ENCODE data around the gene SMIM36.
"Not testable (repeated sequence)": the region's sequence is repeated elsewhere in the genome, so short reads cannot be mapped to it uniquely, and the experiment has no call there.

SMIM36 gene

GRCh38 chr17:55433029-55433628, 78.1 kb downstream of the SMIM36 start:
- no peak for DNase-seq

GRCh38 chr17:55432358-55433028, 78.8 kb downstream of the SMIM36 start:
- peak; percentile 46 for DNase-seq

GRCh38 chr17:55431914-55432313, 79.3 kb downstream of the SMIM36 start:
- DNase-seq: not testable (repeated sequence)

DNA sequence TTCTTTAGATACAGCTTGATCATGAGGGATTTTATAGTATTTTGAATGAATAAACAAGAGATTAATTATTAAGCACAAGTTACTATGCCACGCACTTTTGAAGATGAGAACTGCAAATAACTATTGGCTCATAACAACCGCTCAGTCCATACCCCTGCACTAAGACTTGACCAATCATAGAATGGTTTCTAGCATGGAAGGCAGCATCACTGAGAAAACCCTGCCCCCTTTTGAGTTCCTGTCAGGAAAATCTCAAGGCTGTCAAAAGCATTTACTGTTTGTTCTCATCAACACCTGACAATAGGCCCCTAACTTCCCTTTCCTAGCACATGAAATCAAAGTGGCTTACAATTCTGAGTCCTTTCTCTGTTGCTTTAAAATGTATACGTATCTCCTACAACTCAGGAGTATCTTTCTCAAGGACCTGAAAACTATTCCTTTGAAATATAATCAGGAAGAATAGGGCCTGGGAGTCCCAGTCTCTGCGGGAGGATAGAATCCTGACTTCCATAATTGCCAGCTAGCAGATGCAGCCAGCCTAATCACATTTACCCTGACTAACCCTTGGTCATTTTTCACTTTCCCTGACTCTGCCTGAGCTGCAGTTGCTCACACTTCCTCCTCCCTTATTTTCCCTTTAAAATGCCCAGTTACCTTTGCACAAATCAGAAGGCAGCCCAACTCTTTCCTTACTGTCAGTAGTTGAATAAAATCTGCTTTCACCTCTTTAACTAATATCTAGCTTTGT, 80.5 kb downstream of the SMIM36 start:
- no peak for DNase-seq

GRCh38 chr17:55427587-55427882, 83.7 kb downstream of the SMIM36 start:
- no peak for DNase-seq

- DNase-seq: no peak
Measured at GRCh38 chr17:55426851-55427586, 84.2 kb downstream of the SMIM36 start.

- no peak for DNase-seq
Measured at GRCh38 chr17:55424893-55425540, 86.2 kb downstream of the SMIM36 start.

DNA sequence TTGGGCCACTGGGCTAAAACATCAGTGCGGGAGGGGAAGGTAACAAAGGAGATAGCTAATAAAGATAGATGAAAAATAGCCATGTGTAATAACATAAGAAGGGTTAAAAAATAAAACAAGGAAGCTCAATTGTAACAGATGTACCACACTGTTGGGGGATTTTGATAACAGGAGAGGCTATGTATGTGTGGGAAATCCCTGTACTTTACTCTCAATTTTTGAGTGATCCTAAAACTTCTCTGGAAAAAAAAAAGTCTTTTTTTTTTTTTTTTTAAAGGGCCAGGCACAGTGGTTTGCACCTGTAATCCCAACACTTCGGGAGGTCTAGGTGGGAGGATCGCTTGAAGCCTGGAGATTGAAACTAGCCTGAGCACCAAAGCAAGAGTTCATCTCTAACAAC, 87.7 kb downstream of the SMIM36 start:
- DNase-seq: no peak

- not testable (repeated sequence) for DNase-seq
Measured at GRCh38 chr17:55422828-55423164, 88.5 kb downstream of the SMIM36 start.

GRCh38 chr17:55421179-55421934, 89.9 kb downstream of the SMIM36 start, which contains the start of gene MMD:
Gene MMD (minus strand): TSS chr17:55421835. CDS start chr17:55421695, 140 bp downstream.
- DNase-seq: no peak

DNA sequence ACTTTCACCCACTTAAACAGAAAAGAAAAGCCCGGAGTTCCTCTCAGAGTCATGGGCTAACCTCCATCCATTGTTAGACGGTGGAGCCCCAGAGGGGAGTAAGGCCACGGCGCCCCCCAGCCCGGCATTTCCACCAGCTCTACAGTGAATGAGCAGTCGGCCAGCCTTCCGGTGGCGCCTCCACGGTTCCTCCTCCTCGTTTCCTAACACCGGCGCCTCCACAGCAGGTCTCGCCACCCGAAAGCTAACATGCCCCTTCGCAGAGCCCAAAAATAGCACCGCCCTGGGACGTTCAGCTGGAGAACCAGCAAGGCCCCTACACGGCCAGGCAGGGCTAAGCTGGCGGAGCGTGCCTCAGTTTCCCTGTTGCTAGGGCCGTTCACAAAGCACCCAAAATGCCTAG, 90.5 kb downstream of the SMIM36 start:
- DNase-seq: peak; percentile 26

DNA sequence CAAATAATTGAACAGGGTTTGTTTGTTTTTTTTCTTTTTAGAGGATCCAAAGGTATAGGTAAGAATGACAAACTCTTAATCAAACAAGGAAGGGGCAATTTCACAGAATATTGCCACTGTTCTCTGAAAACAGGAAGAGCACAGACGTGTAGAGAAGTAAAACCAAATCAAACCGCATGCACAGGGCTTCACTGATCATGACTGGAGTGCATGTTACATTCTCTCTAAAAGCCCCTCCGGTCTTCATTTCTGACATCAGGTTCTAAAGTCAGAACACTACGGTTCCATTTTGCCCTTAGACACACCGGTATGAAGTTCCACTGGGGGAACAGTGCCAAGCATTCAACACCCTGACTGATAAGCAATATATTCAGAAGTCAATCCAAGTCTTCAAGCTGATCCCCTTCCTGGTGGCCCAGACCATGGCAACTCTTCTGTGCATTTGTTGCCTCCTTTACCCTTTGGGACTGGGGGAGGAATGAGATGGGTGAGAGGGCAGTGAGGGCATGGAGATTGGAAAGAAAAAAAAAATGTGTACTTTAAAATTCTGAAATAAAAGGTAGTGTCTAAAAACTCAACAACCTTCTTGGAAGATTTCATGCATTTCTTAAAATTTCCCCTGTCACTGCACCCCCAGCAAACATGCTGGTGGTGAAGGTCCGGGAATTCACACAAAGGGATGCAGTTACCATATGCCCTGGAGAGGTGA, 91.0 kb downstream of the SMIM36 start:
- DNase-seq: peak; percentile 53

- no peak for DNase-seq
Measured at GRCh38 chr17:55418369-55419268, 92.6 kb downstream of the SMIM36 start.

GRCh38 chr17:55417411-55418268, 93.6 kb downstream of the SMIM36 start:
- DNase-seq: no peak

GRCh38 chr17:55416470-55417052, 94.7 kb downstream of the SMIM36 start:
- no peak for DNase-seq

- no peak for DNase-seq
Measured at GRCh38 chr17:55416000-55416399, 95.3 kb downstream of the SMIM36 start.

DNA sequence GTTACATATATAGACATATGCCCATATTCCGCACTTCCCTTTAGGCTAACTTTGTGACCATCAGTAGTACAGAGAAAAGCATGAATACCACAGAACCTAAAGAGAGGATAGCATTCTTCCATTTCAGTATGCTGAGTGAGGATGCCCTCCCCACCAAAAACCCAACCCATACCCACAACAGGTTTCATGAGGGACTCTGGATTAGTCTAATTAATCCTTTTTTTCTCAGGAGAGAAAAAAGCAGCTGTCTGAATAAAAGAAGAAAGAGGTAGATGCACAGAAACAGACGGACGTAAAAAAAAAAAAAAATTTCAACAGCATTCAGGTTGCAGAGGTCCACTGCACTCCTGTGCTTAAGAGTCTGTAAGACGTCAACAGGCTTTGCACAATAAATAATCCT, 96.3 kb downstream of the SMIM36 start:
- no peak for DNase-seq

GRCh38 chr17:55413825-55414489, 97.3 kb downstream of the SMIM36 start:
- DNase-seq: no peak

DNA sequence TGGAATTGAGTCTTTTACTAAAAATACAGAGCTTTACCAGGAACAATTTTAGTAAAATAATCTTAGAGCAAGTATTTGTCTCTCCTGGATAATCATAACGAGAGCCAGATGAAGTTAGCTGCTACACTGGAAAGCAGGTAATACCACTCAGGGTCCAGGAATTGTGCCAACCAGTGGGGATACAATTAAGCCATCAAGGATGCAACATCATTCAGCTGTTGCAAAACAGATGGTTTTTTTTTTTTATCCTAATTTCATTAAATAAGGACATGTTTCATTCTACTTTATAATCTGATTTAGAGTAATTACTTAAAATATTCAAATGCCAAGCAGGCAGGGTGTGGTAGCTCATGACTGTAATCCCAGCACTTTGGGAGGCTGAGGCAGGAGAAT, 99.8 kb downstream of the SMIM36 start:
- DNase-seq: no peak

Measured in hematopoietic multipotent progenitor cell treated with erythropoietin and hydrocortisone succinate and interleukin-3 and kit ligand, for 8 days (in vitro differentiated cells).